WTC11 (cell line): Measurements from ENCODE around the gene TMPRSS11D. TPM values are rescaled to one million over a fixed set of nuclear protein-coding genes. Genes with fewer than 3 reads are reported as not detected.

Experiments
- ATAC-seq: fragments of 200-7000 bp; cut with Tn5 transposase; 2 replicates; pipeline ENCODE4 v1.10.0; 2021; ENCODE audit warnings: mild to moderate bottlenecking, moderate library complexity
- CTCF ChIA-PET: fragments of 300-600 bp; sonication (Branson Sonifier 250); formaldehyde crosslinking; loops from one replicate; lab custom pipeline; 2021; ENCODE audit warnings: antibody characterized with exemption; lab: Charles Lee
- POLR2A ChIA-PET: fragments of 350-600 bp; sonication (Branson Sonifier 250); formaldehyde crosslinking; loops from one replicate; lab custom pipeline; 2021; ENCODE audit warnings: antibody characterized with exemption; lab: Charles Lee
- DNase-seq: peaks from one replicate; pipeline ENCODE4 v3.0.0; 2021; ENCODE audit warnings: low spot score
- H3K27ac Mint-ChIP-seq: 2 replicates; pipeline ENCODE4 v1.8.0; 2021; ENCODE audit warnings: mixed read lengths
- H3K27me3 Mint-ChIP-seq: 2 replicates; pipeline ENCODE4 v1.8.0; 2021; ENCODE audit warnings: low read depth, mild to moderate bottlenecking, moderate library complexity, mixed read lengths
- H3K36me3 Mint-ChIP-seq: 2 replicates; pipeline ENCODE4 v1.8.0; 2021; ENCODE audit warnings: mixed read lengths
- H3K4me1 Mint-ChIP-seq: 2 replicates; pipeline ENCODE4 v1.8.0; 2022; ENCODE audit warnings: mixed read lengths
- H3K4me3 Mint-ChIP-seq: 2 replicates; pipeline ENCODE4 v1.8.0; 2021; ENCODE audit warnings: mild to moderate bottlenecking, moderate library complexity, mixed read lengths
- H3K9me3 Mint-ChIP-seq: 2 replicates; pipeline ENCODE4 v1.8.0; 2021; ENCODE audit warnings: mixed read lengths
- CREM ChIP-seq: sonication (generic); formaldehyde crosslinking; IDR thresholded peaks from 2 replicates; pipeline ENCODE4 v1.8.1; 2022; ENCODE audit warnings: mild to moderate bottlenecking, missing genetic modification reagents, moderate library complexity
- CTCF ChIP-seq: fragments of 200-600 bp; IDR thresholded peaks from 2 replicates; pipeline ENCODE4 v1.8.0; 2022; ENCODE audit warnings: antibody characterized with exemption
- E2F5 ChIP-seq: sonication (generic); formaldehyde crosslinking; IDR thresholded peaks from 2 replicates; pipeline ENCODE4 v1.8.1; 2022; ENCODE audit warnings: mild to moderate bottlenecking, moderate library complexity, missing genetic modification reagents
- EMX1 ChIP-seq: fragments of 250-450 bp; sonication (Bioruptor Pico); IDR thresholded peaks from 2 replicates; pipeline ENCODE4 v1.8.0; 2021; ENCODE audit warnings: mild to moderate bottlenecking
- ETV6 ChIP-seq: sonication (generic); formaldehyde crosslinking; IDR thresholded peaks from 2 replicates; pipeline ENCODE4 v1.8.1; 2022; ENCODE audit warnings: mild to moderate bottlenecking, missing genetic modification reagents
- FOXJ3 ChIP-seq: sonication (generic); formaldehyde crosslinking; IDR thresholded peaks from 2 replicates; pipeline ENCODE4 v1.9.0; 2021; ENCODE audit warnings: missing genetic modification reagents, mild to moderate bottlenecking, borderline replicate concordance
- PRDM15 ChIP-seq: sonication (generic); formaldehyde crosslinking; IDR thresholded peaks from 2 replicates; pipeline ENCODE4 v1.8.0; 2022; ENCODE audit warnings: missing genetic modification reagents
- RORB ChIP-seq: fragments of 250-450 bp; sonication (Bioruptor Pico); IDR thresholded peaks from 2 replicates; pipeline ENCODE4 v1.9.0; 2021; ENCODE audit warnings: mild to moderate bottlenecking
- SMAD3 ChIP-seq: sonication (generic); formaldehyde crosslinking; IDR thresholded peaks from 2 replicates; pipeline ENCODE4 v1.8.0; 2022; ENCODE audit warnings: missing genetic modification reagents, mild to moderate bottlenecking, borderline replicate concordance
- SMAD4 ChIP-seq: sonication (generic); formaldehyde crosslinking; IDR thresholded peaks from 2 replicates; pipeline ENCODE4 v1.8.0; 2022; ENCODE audit warnings: mild to moderate bottlenecking, missing genetic modification reagents
- SOX15 ChIP-seq: fragments of 250-450 bp; sonication (Bioruptor Pico); IDR thresholded peaks from 2 replicates; pipeline ENCODE4 v1.9.0; 2021; ENCODE audit warnings: mild to moderate bottlenecking
- STAT6 ChIP-seq: sonication (generic); formaldehyde crosslinking; conservative IDR thresholded peaks from 2 replicates; pipeline ENCODE4 v1.8.1; 2023; ENCODE audit warnings: mild to moderate bottlenecking, low read depth, missing genetic modification reagents, moderate library complexity
- TEAD4 ChIP-seq: sonication (generic); formaldehyde crosslinking; IDR thresholded peaks from 2 replicates; pipeline ENCODE4 v1.8.0; 2022; ENCODE audit warnings: mild to moderate bottlenecking, missing genetic modification reagents
- USF1 ChIP-seq: sonication (generic); formaldehyde crosslinking; IDR thresholded peaks from 2 replicates; pipeline ENCODE4 v1.8.0; 2022; ENCODE audit warnings: mild to moderate bottlenecking, missing genetic modification reagents
- ZBTB21 ChIP-seq: sonication (generic); formaldehyde crosslinking; IDR thresholded peaks from 2 replicates; pipeline ENCODE4 v1.8.1; 2023; ENCODE audit warnings: mild to moderate bottlenecking, missing genetic modification reagents, borderline replicate concordance
- ZBTB43 ChIP-seq: sonication (generic); formaldehyde crosslinking; IDR thresholded peaks from 2 replicates; pipeline ENCODE4 v1.8.1; 2023; ENCODE audit warnings: mild to moderate bottlenecking, missing genetic modification reagents
- ZNF263 ChIP-seq: sonication (generic); formaldehyde crosslinking; IDR thresholded peaks from 2 replicates; pipeline ENCODE4 v1.8.1; 2022; ENCODE audit warnings: low read depth, mild to moderate bottlenecking, moderate library complexity, missing genetic modification reagents
- ZNF317 ChIP-seq: sonication (generic); formaldehyde crosslinking; IDR thresholded peaks from 2 replicates; pipeline ENCODE4 v1.8.1; 2023; ENCODE audit warnings: low read depth, mild to moderate bottlenecking, moderate library complexity, missing genetic modification reagents, borderline replicate concordance
- ZNF423 ChIP-seq: fragments of 250-450 bp; sonication (Bioruptor Pico); IDR thresholded peaks from 2 replicates; pipeline ENCODE4 v2.1.2; 2022; ENCODE audit warnings: mild to moderate bottlenecking, moderate library complexity
- ZNF512 ChIP-seq: sonication (generic); formaldehyde crosslinking; IDR thresholded peaks from 2 replicates; pipeline ENCODE4 v1.8.1; 2022; ENCODE audit warnings: missing genetic modification reagents, borderline replicate concordance
- total RNA-seq: library from RNA; stranded (reverse); gene quantifications from 3 replicates; pipeline ENCODE4 v1.2.3, GENCODE V29; 2021

Gene TMPRSS11D
- total RNA-seq, 1 experiment from 2014 or later = not detected

- TF ChIP-seq CTCF = no peak
- TF ChIP-seq TEAD4 (CRISPR knock-in tag) = no peak
- no peak for TF ChIP-seq CREM (CRISPR knock-in tag)
- no peak for TF ChIP-seq ZNF512 (CRISPR knock-in tag)
- TF ChIP-seq E2F5 (CRISPR knock-in tag) = no peak
- no peak for TF ChIP-seq ZNF423
- no peak for TF ChIP-seq PRDM15
- no peak for TF ChIP-seq STAT6 (CRISPR knock-in tag)
- TF ChIP-seq FOXJ3 (CRISPR knock-in tag) = no peak
- no peak for TF ChIP-seq ZBTB21 (CRISPR knock-in tag)
- no peak for TF ChIP-seq ZNF317 (CRISPR knock-in tag)
- TF ChIP-seq USF1 (CRISPR knock-in tag) = no peak
Measured at GRCh38 chr4:67929426-67929825, 45.6 kb upstream of the TMPRSS11D start (continued).

- DNase-seq (no peak), ATAC-seq (no peak)
- no peaks in the 10 kb centered on the region for H3K36me3 Mint-ChIP-seq
- ChIA-PET CTCF (no interaction called here), POLR2A (no interaction called here)
- H3K4me1 Mint-ChIP-seq = peaks cover 1% of the 10 kb centered on the region
- peaks cover 7% of the 10 kb centered on the region for H3K9me3 Mint-ChIP-seq
- no peak overlapping the region for H3K4me3 Mint-ChIP-seq
- no peak overlapping the region for H3K27ac Mint-ChIP-seq
- H3K27me3 Mint-ChIP-seq = no peaks in the 10 kb centered on the region
- no peak for TF ChIP-seq STAT6 (CRISPR knock-in tag)
- no peak for TF ChIP-seq SMAD4 (CRISPR knock-in tag)
- no peak for TF ChIP-seq ZBTB43 (CRISPR knock-in tag)
- TF ChIP-seq ZNF263 (CRISPR knock-in tag) = no peak
- TF ChIP-seq SOX15 = no peak
- TF ChIP-seq ETV6 = no peak
- TF ChIP-seq EMX1 = no peak
- TF ChIP-seq SMAD3 = no peak
- TF ChIP-seq ZNF317 (CRISPR knock-in tag) = no peak
- TF ChIP-seq RORB (CRISPR knock-in tag) = no peak
Measured at GRCh38 chr4:67928546-67928945, 44.7 kb upstream of the TMPRSS11D start.
